ENCODE data around the gene TRABD. TPM values are rescaled to one million over a fixed set of nuclear protein-coding genes. Genes with fewer than 3 reads are reported as not detected.

Gene TRABD
- polyA plus RNA-seq, 1 of the 3 experiments (the other 2 are of a cell fraction), result 50.6 TPM

- peaks cover 9 to 64% of the 10 kb centered on the region in 2 experiments; a peak in 2 of 4 replicates for H3K4me1 ChIP-seq (ENCODE audit: control insufficient read depth in 1 of 2, insufficient read depth in 2 of 2, low read depth in 1 of 2, low read length in 1 of 2)
- no peak for DNase-seq
- peaks cover 16% of the 10 kb centered on the region for H4K20me1 ChIP-seq (ENCODE audit: insufficient read depth)
- H3K79me2 ChIP-seq (ENCODE audit: insufficient read depth), result peaks cover 64% of the 10 kb centered on the region
- H3K36me3 ChIP-seq (replicated peaks in 1 of 2; ENCODE audit: control insufficient read depth in 1 of 2, insufficient read depth in 2 of 2, low read length in 1 of 2), result peaks cover 5 to 22% of the 10 kb centered on the region in 2 experiments
- H3K4me3 ChIP-seq (ENCODE audit: low read depth in 2 of 2, low read length in 1 of 2), result peak overlapping the region in 1 of 2 experiments; percentile 92; a peak in 1 of 4 replicates
- no peaks in the 10 kb centered on the region for H3K27me3 ChIP-seq (ENCODE audit: insufficient read depth)
- no peak overlapping the region; the same call in 1 of the 2 replicates for H3K4me2 ChIP-seq
- H3F3A ChIP-seq (replicated peaks; ENCODE audit: insufficient read depth), result peaks cover 21% of the 10 kb centered on the region
- no peaks in the 10 kb centered on the region for H3K9me2 ChIP-seq
- no peak overlapping the region; a peak in 2 of 4 replicates for H3K27ac ChIP-seq (ENCODE audit: low read depth in 2 of 2, low read length in 1 of 2)
- POLR2A ChIA-PET, result interaction anchor here (0.7 kb wide), 1 partner anchor 101 kb away, joined by 3 read pairs; no protein-coding TSS in a partner anchor
- CTCF ChIA-PET, result interaction anchor here (0.8 to 3.4 kb wide), 4 partner anchors 9 to 95 kb away, joined by 3 to 20 read pairs (median 4); partner anchors contain the start of gene DENND6B
- no peak overlapping the region for H3K9ac ChIP-seq
- TF ChIP-seq REST (IDR thresholded peaks at IDR 0.05; ENCODE audit: low read depth, low read length) (no peak), CHD2 (IDR thresholded peaks at IDR 0.05; ENCODE audit: low read length, partially characterized antibody) (no peak), MXI1 (IDR thresholded peaks at IDR 0.05; ENCODE audit: low read depth, low read length) (no peak), TAF1 (IDR thresholded peaks at IDR 0.05; ENCODE audit: borderline replicate concordance, low read depth, low read length) (no peak), SMC3 (IDR thresholded peaks at IDR 0.05; ENCODE audit: low read depth, low read length) (no peak), IRF3 (IDR thresholded peaks at IDR 0.05; ENCODE audit: low read depth, low read length) (no peak), TCF12 (IDR thresholded peaks at IDR 0.05) (no peak), GABPA (IDR thresholded peaks at IDR 0.05; ENCODE audit: low read depth) (no peak)
- H2AFZ ChIP-seq (ENCODE audit: low read depth), result no peak overlapping the region
- H3K9me3 ChIP-seq, result no peaks in the 10 kb centered on the region
- WGBS (ENCODE audit: low lambda C conversion rate), result 97% methylated on average over 9 of the region's 20 CpGs
Observed at GRCh38 chr22:50246242-50247175, 60.8 kb downstream of the TRABD start.

GRCh38 chr22:50247748-50248147 lies 62.0 kb downstream of the TRABD start:
- peak; percentile 81 for DNase-seq
- Histone ChIP-seq H3K36me3 (replicated peaks in 1 of 2; ENCODE audit: control insufficient read depth in 1 of 2, insufficient read depth in 2 of 2, low read length in 1 of 2) (peaks cover 5 to 22% of the 10 kb centered on the region in 2 experiments), H3K4me1 (ENCODE audit: control insufficient read depth in 1 of 2, insufficient read depth in 2 of 2, low read depth in 1 of 2, low read length in 1 of 2) (peaks cover 9 to 69% of the 10 kb centered on the region in 2 experiments; a peak in 2 of 4 replicates), H3K9me3 (no peaks in the 10 kb centered on the region), H3F3A (replicated peaks; ENCODE audit: insufficient read depth) (peaks cover 32% of the 10 kb centered on the region), H2AFZ (ENCODE audit: low read depth) (no peak overlapping the region), H3K79me2 (ENCODE audit: insufficient read depth) (peaks cover 52% of the 10 kb centered on the region), H3K9me2 (no peaks in the 10 kb centered on the region), H3K4me3 (ENCODE audit: low read depth in 2 of 2, low read length in 1 of 2) (no peak overlapping the region), H4K20me1 (ENCODE audit: insufficient read depth) (peaks cover 15% of the 10 kb centered on the region; the same call in 1 of the 2 replicates), H3K4me2 (peak overlapping the region; percentile 30; the same call in 1 of the 2 replicates), H3K9ac (no peak overlapping the region), H3K27ac (ENCODE audit: low read depth in 2 of 2, low read length in 1 of 2) (peak overlapping the region; percentile 41 to 61; a peak in 3 of 4 replicates), H3K27me3 (ENCODE audit: insufficient read depth) (no peaks in the 10 kb centered on the region)
- CTCF ChIA-PET, result interaction anchor here (0.6 to 1.0 kb wide), 3 partner anchors 8 to 94 kb away, joined by 3 to 7 read pairs (median 3); no protein-coding TSS in a partner anchor
- WGBS (ENCODE audit: low lambda C conversion rate), result 42% methylated on average over 16 of the region's 16 CpGs
- POLR2A ChIA-PET, result interaction anchor here (0.8 to 1.4 kb wide), 2 partner anchors 13 to 24 kb away, joined by 3 read pairs; partner anchors contain the start of gene MAPK12
- TF ChIP-seq USF2 (IDR thresholded peaks at IDR 0.05; ENCODE audit: borderline replicate concordance, low read depth, low read length), result no peak
- no peak; the same call in 1 of the 2 replicates for TF ChIP-seq POLR2AphosphoS5 (IDR thresholded peaks at IDR 0.05; ENCODE audit: low read depth, low read length)
- TF ChIP-seq TEAD4 (IDR thresholded peaks at IDR 0.05; ENCODE audit: borderline replicate concordance, insufficient read depth), result no peak
- peak; percentile 53; the same call in 1 of the 2 replicates for TF ChIP-seq MXI1 (IDR thresholded peaks at IDR 0.05; ENCODE audit: low read depth, low read length)
- TF ChIP-seq GABPA (IDR thresholded peaks at IDR 0.05; ENCODE audit: low read depth), result peak; percentile 50; the same call in 1 of the 2 replicates
- TF ChIP-seq IRF3 (IDR thresholded peaks at IDR 0.05; ENCODE audit: low read depth, low read length), result no peak
- no peak; the same call in 1 of the 2 replicates for TF ChIP-seq JUND (IDR thresholded peaks at IDR 0.05)
- no peak for TF ChIP-seq ZBTB33 (IDR thresholded peaks at IDR 0.05; ENCODE audit: borderline replicate concordance, low read depth)
- TF ChIP-seq ELF1 (IDR thresholded peaks at IDR 0.05), result 0 out of 2 replicates have a peak, but pooled peaks have one; percentile 34

Data from SK-N-SH (cell line).